GM21717 (cell line): ENCODE measurements around the gene CNFN.

Source experiments
- ATAC-seq: cut with Tn5 transposase; IDR thresholded peaks from one replicate; pipeline ENCODE4 v1.9.1; 2021; ENCODE audit warnings: mild to moderate bottlenecking, moderate library complexity; ENCODE audit not compliant: unreplicated experiment

CNFN gene

GRCh38 chr19:42376177-42376555 lies 13.9 kb downstream of the CNFN start:
- ATAC-seq, result no peak

DNA sequence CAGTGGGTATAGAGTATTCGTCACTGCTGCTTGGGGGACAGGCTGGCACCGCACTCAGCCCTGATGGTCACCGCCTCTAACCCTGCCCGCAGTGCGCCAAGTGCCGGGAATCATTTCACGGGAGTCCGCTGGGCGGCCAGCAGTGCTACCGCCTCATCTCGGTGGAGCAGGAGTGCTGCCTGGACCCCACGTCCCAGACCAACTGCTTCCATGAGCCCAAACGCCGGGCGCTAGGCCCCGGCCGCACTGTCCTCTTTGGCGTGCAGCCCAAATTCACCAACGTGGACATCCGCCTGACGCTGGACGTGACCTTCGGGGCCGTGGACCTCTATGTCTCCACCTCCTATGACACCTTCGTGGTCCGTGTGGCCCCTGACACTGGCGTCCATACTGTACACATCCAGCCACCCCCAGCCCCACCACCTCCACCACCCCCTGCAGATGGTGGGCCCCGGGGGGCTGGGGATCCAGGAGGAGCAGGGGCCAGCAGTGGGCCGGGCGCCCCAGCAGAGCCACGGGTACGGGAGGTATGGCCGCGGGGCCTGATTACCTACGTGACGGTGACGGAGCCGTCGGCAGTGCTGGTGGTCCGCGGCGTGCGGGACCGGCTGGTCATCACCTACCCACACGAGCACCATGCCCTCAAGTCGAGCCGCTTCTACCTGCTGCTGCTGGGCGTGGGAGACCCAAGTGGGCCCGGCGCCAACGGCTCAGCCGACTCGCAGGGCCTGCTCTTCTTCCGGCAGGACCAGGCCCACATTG lies 14.5 kb downstream of the CNFN start:
- ATAC-seq, result no peak

DNA sequence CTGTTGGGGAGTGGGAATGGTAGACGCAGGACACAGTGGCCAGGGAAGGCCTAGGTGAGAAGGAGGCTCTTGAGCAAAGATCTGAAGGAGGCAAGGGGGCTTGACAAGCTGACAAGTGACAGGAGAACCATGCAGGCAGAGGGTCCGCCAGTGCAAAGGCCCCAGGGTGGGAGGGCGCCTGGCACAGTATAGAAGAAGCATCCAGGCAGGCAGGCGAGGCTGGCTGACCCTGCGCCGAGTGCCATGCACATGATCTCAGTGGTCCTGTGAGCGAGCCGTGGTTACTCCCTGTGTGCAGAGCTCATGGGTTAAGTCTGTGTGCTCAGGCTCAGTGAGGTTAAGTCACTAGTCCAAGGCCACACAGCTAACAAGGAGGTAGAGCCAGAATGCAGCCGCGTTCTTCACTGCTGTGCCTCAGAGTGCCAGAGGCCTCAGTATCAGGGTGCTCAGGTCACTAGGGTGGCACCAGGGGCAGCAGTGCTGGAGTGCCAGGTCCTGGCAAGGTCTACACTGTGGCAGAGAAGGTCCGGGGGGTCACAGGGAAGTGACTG lies 15.2 kb downstream of the CNFN start:
- no peak for ATAC-seq

- no peak for ATAC-seq
Observed at GRCh38 chr19:42370626-42371175, 19.4 kb downstream of the CNFN start.

DNA sequence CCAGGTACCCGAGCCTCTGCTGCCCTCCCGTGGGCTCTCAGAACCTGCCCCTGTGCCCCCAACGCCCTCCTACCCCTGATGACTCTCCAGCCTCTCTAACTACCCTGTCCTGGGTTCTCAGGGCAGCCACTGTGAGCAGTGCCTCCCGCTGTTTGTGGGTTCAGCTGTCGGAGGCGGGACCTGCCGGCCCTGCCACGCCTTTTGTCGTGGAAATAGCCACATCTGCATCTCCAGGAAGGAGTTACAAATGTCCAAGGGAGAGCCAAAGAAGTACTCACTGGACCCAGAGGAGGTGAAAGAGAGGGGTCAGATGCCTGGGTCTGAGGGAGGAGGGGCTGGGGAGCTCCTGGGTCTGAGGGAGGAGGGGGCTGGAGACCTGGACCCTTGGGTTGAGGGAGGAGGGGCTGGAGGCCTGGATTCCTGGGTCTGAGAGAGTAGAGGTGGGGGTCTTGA lies 20.0 kb downstream of the CNFN start:
- no peak for ATAC-seq

- ATAC-seq, result no peak
Observed at GRCh38 chr19:42369433-42370067, 20.5 kb downstream of the CNFN start.

GRCh38 chr19:42368765-42369164 lies 21.3 kb downstream of the CNFN start:
- ATAC-seq, result no peak

- ATAC-seq, result no peak
Observed at GRCh38 chr19:42368360-42368759, 21.7 kb downstream of the CNFN start.

GRCh38 chr19:42367929-42368328 lies 22.2 kb downstream of the CNFN start:
- ATAC-seq, result no peak

DNA sequence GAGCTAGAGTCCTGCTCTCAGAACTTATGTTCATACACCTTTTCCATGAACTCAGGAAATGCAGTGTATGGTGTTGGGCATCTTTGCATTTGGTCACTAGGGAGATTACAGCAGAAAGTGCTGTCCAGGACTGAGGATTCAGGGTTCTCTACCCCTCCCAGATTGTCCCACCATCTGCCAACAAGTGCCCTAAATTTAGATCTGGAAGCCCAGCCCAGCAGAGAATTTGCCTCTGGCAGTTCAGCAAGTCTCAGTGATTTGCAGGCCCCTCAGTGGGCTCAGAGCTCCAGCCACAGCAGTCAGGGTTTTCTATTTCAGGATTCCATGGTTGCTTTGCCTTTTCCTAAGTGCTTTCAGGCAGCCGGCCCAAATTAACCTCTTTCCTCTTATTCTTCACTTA lies 23.4 kb downstream of the CNFN start:
- ATAC-seq, result no peak

DNA sequence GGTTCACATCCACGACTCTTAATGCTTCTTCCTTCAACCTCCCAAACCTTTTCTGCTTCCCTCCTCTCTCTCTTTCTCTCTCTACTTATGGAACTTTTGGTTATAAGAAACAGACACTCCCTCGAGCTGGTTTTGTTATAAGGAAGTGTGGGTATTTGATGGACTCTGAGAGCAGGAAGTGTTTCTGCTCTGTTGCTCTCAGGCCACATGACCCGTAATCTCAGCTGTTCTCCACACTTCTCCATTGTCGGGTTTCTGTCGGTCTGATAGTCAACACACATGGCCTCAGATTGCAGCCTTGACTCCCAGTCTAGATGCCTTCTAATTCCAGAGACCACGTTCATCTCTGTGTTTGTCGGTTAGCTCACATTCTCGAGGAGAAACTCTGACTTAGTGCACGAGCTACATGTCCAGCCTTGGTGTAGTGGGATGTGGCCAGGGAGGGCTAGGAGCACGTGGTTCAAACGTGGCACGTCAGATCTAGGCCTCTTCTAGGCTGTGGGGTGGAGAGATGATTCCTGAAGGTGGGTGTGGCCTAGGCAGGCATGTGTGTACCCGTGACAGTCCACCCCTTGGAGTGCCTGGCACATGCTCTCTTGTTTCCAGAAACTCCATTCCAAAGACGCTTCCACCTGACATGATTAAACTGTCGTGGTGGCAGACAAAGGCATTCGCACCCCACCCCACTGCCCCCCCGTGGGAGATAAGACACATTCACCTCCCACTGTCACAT lies 26.3 kb downstream of the CNFN start:
- no peak for ATAC-seq

- ATAC-seq, result no peak
Observed at GRCh38 chr19:42362891-42363440, 27.1 kb downstream of the CNFN start.

DNA sequence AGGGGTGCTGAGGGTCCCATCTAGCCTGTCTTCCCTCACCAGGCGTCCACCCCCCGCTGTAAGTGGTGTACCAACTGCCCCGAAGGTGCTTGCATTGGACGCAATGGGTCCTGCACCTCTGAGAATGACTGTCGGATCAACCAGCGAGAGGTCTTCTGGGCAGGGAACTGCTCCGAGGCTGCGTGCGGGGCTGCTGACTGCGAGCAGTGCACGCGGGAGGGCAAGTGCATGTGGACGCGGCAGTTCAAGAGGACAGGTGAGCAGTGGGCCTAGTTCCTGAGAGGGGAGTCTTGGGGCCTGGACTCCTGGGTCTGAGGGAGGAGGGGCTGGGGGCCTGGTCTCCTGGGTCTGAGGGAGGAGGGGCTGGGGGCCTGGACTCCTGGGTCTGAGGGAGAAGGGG lies 27.8 kb downstream of the CNFN start:
- ATAC-seq, result no peak

DNA sequence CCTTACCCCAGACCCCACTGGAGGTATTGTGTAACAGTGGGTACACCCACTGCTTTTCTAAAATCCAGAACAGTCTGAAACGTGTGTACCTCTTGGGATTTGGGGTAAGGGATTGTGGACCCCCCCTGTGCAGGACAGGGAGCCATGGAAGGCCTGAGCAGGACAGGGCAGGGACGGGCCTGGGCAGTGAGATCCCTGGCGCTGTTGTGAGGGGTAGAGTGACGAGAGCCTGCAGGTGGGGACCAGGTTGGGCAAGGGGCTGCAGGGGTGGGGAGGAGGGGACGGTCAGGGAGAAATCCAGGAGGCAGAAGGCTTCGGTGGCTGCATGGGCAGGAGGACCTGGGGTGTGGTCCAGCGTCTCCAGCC lies 28.6 kb downstream of the CNFN start:
- ATAC-seq, result no peak

- ATAC-seq, result no peak
Observed at GRCh38 chr19:42360787-42361544, 29.1 kb downstream of the CNFN start.

GRCh38 chr19:42357290-42357689 lies 32.8 kb downstream of the CNFN start:
- ATAC-seq, result no peak

DNA sequence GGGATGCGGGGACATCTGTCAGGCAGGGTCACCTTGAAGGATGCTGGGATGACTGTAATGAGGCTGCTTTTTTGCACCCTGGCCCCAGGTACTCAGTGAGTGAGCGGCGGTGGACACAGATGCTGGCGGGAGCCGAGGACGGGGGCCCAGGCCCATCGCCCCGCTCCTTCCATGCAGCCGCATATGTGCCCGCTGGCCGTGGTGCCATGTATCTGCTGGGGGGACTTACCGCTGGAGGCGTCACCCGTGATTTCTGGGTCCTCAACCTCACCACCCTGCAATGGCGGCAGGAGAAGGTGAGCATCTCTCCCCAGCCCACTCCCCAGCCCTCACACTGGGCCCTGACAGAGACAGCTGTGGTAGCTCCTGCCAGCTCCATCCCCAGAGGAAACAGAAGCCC lies 33.4 kb downstream of the CNFN start:
- ATAC-seq, result no peak

GRCh38 chr19:42355896-42356295 lies 34.2 kb downstream of the CNFN start:
- ATAC-seq, result no peak

GRCh38 chr19:42353341-42354015 lies 36.6 kb downstream of the CNFN start:
- ATAC-seq, result no peak
